K562 (cell line): Measurements from ENCODE around the gene IGSF9. TPM values are rescaled to one million over a fixed set of nuclear protein-coding genes. Genes with fewer than 3 reads are reported as not detected.
A peak's percentile ranks its signal among the peaks of the same experiment; 100 is the strongest.

Experiments used
- BRD9 ChIP-seq: fragments of 450-650 bp; IDR thresholded peaks from 2 replicates; pipeline ENCODE4 v1.6.1; 2018; ENCODE audit warnings: low read depth; ENCODE audit not compliant: partially characterized antibody
- DACH1 ChIP-seq: fragments of 450-650 bp; IDR thresholded peaks from 2 replicates; pipeline ENCODE4 v1.6.1; 2018; ENCODE audit not compliant: partially characterized antibody
- E2F8 ChIP-seq: fragments of 450-650 bp; IDR thresholded peaks from 2 replicates; pipeline ENCODE4 v1.7.1; 2018; ENCODE audit warnings: mild to moderate bottlenecking, low read depth; ENCODE audit not compliant: partially characterized antibody
- GATAD2A ChIP-seq: fragments of 450-650 bp; IDR thresholded peaks from 2 replicates; pipeline ENCODE4 v1.6.1; 2017
- HDAC6 ChIP-seq: IDR thresholded peaks from 2 replicates; pipeline ENCODE4 v1.6.1; 2012; ENCODE audit warnings: low read depth, mild to moderate bottlenecking, control low read depth, inconsistent platforms, low read length, moderate library complexity
- HEY1 ChIP-seq: fragments of 250-450 bp; sonication (Bioruptor Pico); IDR thresholded peaks from 2 replicates; pipeline ENCODE4 v1.5.0; 2020; ENCODE audit warnings: mild to moderate bottlenecking, moderate library complexity, borderline replicate concordance
- HSF4 ChIP-seq: fragments of 250-450 bp; sonication (Bioruptor Pico); IDR thresholded peaks from 2 replicates; pipeline ENCODE4 v2.1.2; 2022; ENCODE audit warnings: mild to moderate bottlenecking, moderate library complexity, borderline replicate concordance
- IFI16 ChIP-seq: fragments of 250-450 bp; sonication (Bioruptor Pico); IDR thresholded peaks from 2 replicates; pipeline ENCODE4 v2.1.2; 2022; ENCODE audit warnings: mild to moderate bottlenecking, inconsistent platforms
- KDM1A ChIP-seq, 2 experiments: fragments of 450-650 bp; IDR thresholded peaks; 2 replicates each; pipeline ENCODE4 v1.6.1; 2016; ENCODE audit warnings: mild to moderate bottlenecking in 2 of 2
- MAFF ChIP-seq: IDR thresholded peaks from 2 replicates; pipeline ENCODE4 v1.6.1; 2012; ENCODE audit warnings: low read length, improper control_type of control experiment
- MECOM ChIP-seq: fragments of 250-450 bp; sonication (Bioruptor Pico); IDR thresholded peaks from 2 replicates; pipeline ENCODE4 v1.8.0; 2022; ENCODE audit warnings: inconsistent platforms
- NR2C1 ChIP-seq, 2 experiments: fragments of 450-650 bp; IDR thresholded peaks; 2 replicates each; pipeline ENCODE4 v1.6.1; 2017; ENCODE audit warnings: mild to moderate bottlenecking in 2 of 2, antibody characterized with exemption in 1 of 2, inconsistent platforms in 1 of 2, missing compliant biosample characterization in 1 of 2, missing genetic modification characterization in 1 of 2
- PRPF4 ChIP-seq: fragments of 200-400 bp; formaldehyde crosslinking; IDR thresholded peaks from one replicate; pipeline ENCODE4 v1.6.1; 2017; ENCODE audit warnings: low read length, low read depth, mild to moderate bottlenecking; ENCODE audit not compliant: insufficient read depth, poor library complexity, severe bottlenecking
- PURB ChIP-seq: sonication (generic); formaldehyde crosslinking; IDR thresholded peaks from 2 replicates; pipeline ENCODE4 v1.9.0; 2021; ENCODE audit warnings: low read depth, mild to moderate bottlenecking, missing genetic modification reagents
- SUPT5H ChIP-seq: fragments of 450-650 bp; IDR thresholded peaks from 2 replicates; pipeline ENCODE4 v1.6.1; 2016
- TBL1XR1 ChIP-seq, 2 experiments: IDR thresholded peaks; 2 replicates each; pipeline ENCODE4 v1.6.1; 2012; ENCODE audit warnings: improper control_type of control experiment in 2 of 2, low read length in 2 of 2, mild to moderate bottlenecking in 1 of 2
- TCF15 ChIP-seq: fragments of 250-450 bp; sonication (Bioruptor Pico); IDR thresholded peaks from 2 replicates; pipeline ENCODE4 v1.8.0; 2022; ENCODE audit warnings: moderate library complexity, mild to moderate bottlenecking, inconsistent platforms
- ZKSCAN1 ChIP-seq: fragments of 150-350 bp; IDR thresholded peaks from 2 replicates; pipeline ENCODE4 v1.6.1; 2016; ENCODE audit warnings: low read depth, low read length
- ZNF146 ChIP-seq: IDR thresholded peaks from one replicate; pipeline ENCODE4 v1.6.1; 2018; ENCODE audit warnings: missing compliant biosample characterization; ENCODE audit not compliant: unreplicated experiment
- ZNF184 ChIP-seq: sonication (generic); formaldehyde crosslinking; IDR thresholded peaks from 2 replicates; pipeline ENCODE4 v1.5.0; 2020; ENCODE audit warnings: missing genetic modification reagents
- ZNF384 ChIP-seq: IDR thresholded peaks from 2 replicates; pipeline ENCODE4 v1.6.1; 2012; ENCODE audit warnings: low read depth, low read length, improper control_type of control experiment
- ZNF780A ChIP-seq: fragments of 250-450 bp; sonication (Bioruptor Pico); IDR thresholded peaks from 2 replicates; pipeline ENCODE4 v1.5.0; 2021; ENCODE audit warnings: mild to moderate bottlenecking
- polyA plus RNA-seq, 8 experiments: library from polyadenylated mRNA; depleted of rRNA in 4 of 8; stranded (reverse) in 5 of 8; unstranded in 3 of 8; fragments of >200 nt; fragmentation: Nextera tagmentation in 2 of 8; fragmentation: Illumina TruSeq in 1 of 8; extraction: Ambion mirVana in 2 of 8; extraction: Trizol in 1 of 8; gene quantifications; 2 replicates each; pipeline versions ENCODE4 v1.2.1 to v1.2.3, GENCODE V29; 2011 to 2014; ENCODE audit warnings: inconsistent platforms in 1 of 8, missing spikeins in 1 of 8
- total RNA-seq, 7 experiments: library from RNA; depleted of rRNA in 6 of 7; stranded (reverse); fragments of >200 nt in 6 of 7; fragmentation: Illumina TruSeq in 2 of 7; extraction: Trizol in 2 of 7; gene quantifications; 2 replicates each; pipeline versions ENCODE4 v1.2.1 to v1.2.3, GENCODE V29; 2011 to 2021; ENCODE audit warnings: low replicate concordance in 1 of 7
- TF ChIP-seq, protein P1 (sequence below): fragments of 250-450 bp; sonication (Bioruptor Pico); IDR thresholded peaks from 2 replicates; pipeline ENCODE4 v1.5.0; 2020; ENCODE audit warnings: mild to moderate bottlenecking

Gene IGSF9
- total and polyA plus RNA-seq, 9 of the 15 experiments (the other 6 are each of a cell fraction or from before 2014, with no cell fraction given): 0.03 to 0.29 (median 0.07) TPM; not detected in 1

GRCh38 chr1:159924791-159925718 is 20.4 kb downstream of the IGSF9 start, which contains the start of gene TAGLN2 (continued):
- TF ChIP-seq TBL1XR1 (IDR thresholded peaks at IDR 0.05; ENCODE audit: low read length in 2 of 2) (no peak), ZNF384 (no peak), KDM1A (IDR thresholded peaks at IDR 0.05) (no peak; a peak in 1 of 4 replicates), GATAD2A (no peak), DACH1 (peak; percentile 36), ZKSCAN1 (0 out of 2 replicates have a peak, but pooled peaks have one; percentile 7), NR2C1 (IDR thresholded peaks at IDR 0.05) (no peak), NR2C1 (tag; IDR thresholded peaks at IDR 0.05) (0 out of 2 replicates have a peak, but pooled peaks have one; percentile 44), TCF15 (CRISPR knock-in tag) (no peak), HEY1 (no peak), HDAC6 (no peak), PRPF4 (peak; percentile 73), HSF4 (CRISPR knock-in tag) (no peak), MAFF (no peak), BRD9 (peak; percentile 20), MECOM (CRISPR knock-in tag) (no peak), E2F8 (peak; percentile 56), PURB (no peak), ZNF146 (CRISPR knock-in tag) (no peak), ZNF780A (CRISPR knock-in tag) (no peak), IFI16 (CRISPR knock-in tag) (no peak), ZNF184 (CRISPR knock-in tag) (no peak), SUPT5H (peak; percentile 97)
- TF ChIP-seq, protein P1, sequence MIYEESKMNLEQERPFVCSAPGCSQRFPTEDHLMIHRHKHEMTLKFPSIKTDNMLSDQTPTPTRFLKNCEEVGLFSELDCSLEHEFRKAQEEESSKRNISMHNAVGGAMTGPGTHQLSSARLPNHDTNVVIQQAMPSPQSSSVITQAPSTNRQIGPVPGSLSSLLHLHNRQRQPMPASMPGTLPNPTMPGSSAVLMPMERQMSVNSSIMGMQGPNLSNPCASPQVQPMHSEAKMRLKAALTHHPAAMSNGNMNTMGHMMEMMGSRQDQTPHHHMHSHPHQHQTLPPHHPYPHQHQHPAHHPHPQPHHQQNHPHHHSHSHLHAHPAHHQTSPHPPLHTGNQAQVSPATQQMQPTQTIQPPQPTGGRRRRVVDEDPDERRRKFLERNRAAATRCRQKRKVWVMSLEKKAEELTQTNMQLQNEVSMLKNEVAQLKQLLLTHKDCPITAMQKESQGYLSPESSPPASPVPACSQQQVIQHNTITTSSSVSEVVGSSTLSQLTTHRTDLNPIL (CRISPR knock-in tag): no peak
